Sigmoid colon (tissue), 7 donors: Measurements from ENCODE around the gene NHEJ1. TPM values are rescaled to one million over a fixed set of nuclear protein-coding genes. Genes with fewer than 3 reads are reported as not detected.
"Not testable (repeated sequence)": the region's sequence is repeated elsewhere in the genome, so short reads cannot be mapped to it uniquely, and the experiment has no call there.

Experiments used
- DNase-seq: peaks from one replicate; pipeline ENCODE4 v3.0.0-alpha.2; 2019
- H3K27ac ChIP-seq, 4 donors: fragments of 200-600 bp; sonication (generic); one replicate each; pipeline ENCODE4 v1.5.1; 2016 to 2019; ENCODE audit warnings: mild to moderate bottlenecking in 1 of 4
- H3K27me3 ChIP-seq, 3 donors: fragments of 200-600 bp; sonication (generic); one replicate each; pipeline ENCODE4 v1.5.1; 2019; ENCODE audit warnings: mild to moderate bottlenecking in 1 of 3
- H3K36me3 ChIP-seq, 4 donors: fragments of 200-600 bp; sonication (generic); one replicate each; pipeline ENCODE4 v1.5.1; 2016 to 2019
- H3K4me1 ChIP-seq, 4 donors: fragments of 200-600 bp; sonication (generic); one replicate each; pipeline ENCODE4 v1.5.1; 2017 to 2019
- H3K4me3 ChIP-seq, 4 donors: fragments of 200-600 bp; sonication (generic); one replicate each; pipeline ENCODE4 v1.5.1; 2017 to 2019; ENCODE audit warnings: mild to moderate bottlenecking in 2 of 4, moderate library complexity in 1 of 4
- H3K9me3 ChIP-seq, 4 donors: fragments of 200-600 bp in 3 of 4; sonication (generic) in 3 of 4; one replicate each; pipeline versions ENCODE4 v1.5.1 to v1.6.1; 2013 to 2019
- EP300 ChIP-seq, 4 donors: sonication (generic); formaldehyde crosslinking; IDR thresholded peaks; one replicate each; pipeline ENCODE4 v1.6.1; 2017; ENCODE audit warnings: antibody characterized with exemption in 4 of 4
- POLR2A ChIP-seq, 2 donors: fragments of 450-650 bp; IDR thresholded peaks; one replicate each; pipeline ENCODE4 v1.6.1; 2016; ENCODE audit warnings: antibody characterized with exemption in 2 of 2, mild to moderate bottlenecking in 2 of 2, moderate library complexity in 2 of 2
- POLR2AphosphoS5 ChIP-seq, 4 donors: sonication (generic); formaldehyde crosslinking; IDR thresholded peaks; one replicate each; pipeline ENCODE4 v1.6.1; 2017; ENCODE audit warnings: antibody characterized with exemption in 4 of 4
- WGBS, 2 donors: extraction: QIAGEN DNeasy Blood & Tissue Kit; methylation state at CpG; one replicate each; pipeline ENCODE4 v1.1.7; 2013; 5-methylcytosine and 5-hydroxymethylcytosine counted together
- intact Hi-C: fragments of 100-400 bp; cut with DNase I; formaldehyde crosslinking; loops from one replicate; pipeline ENCODE4 v1.15.1; 2023
- polyA plus RNA-seq, 3 donors: library from polyadenylated mRNA; stranded (reverse); fragments of 200-250 nt; gene quantifications; one replicate each; pipeline ENCODE4 v1.2.3, GENCODE V29; 2013
- total RNA-seq, 4 donors: library from RNA; depleted of rRNA; stranded (reverse); fragments of >200 nt; gene quantifications; one replicate each; pipeline ENCODE4 v1.1.0, GENCODE V29; 2016
- TF ChIP-seq, protein P1 (sequence below), 4 experiments: fragments of 450-650 bp in 3 of 4; fragments of 200-600 bp in 1 of 4; IDR thresholded peaks; one replicate each; pipeline ENCODE4 v1.5.1; 2016 to 2019; ENCODE audit warnings: antibody characterized with exemption in 4 of 4, mild to moderate bottlenecking in 3 of 4, moderate library complexity in 2 of 4
- donor health status: healthy with polysubstance abuse.
- donor health status: Bipolar disorder and iron deficiency.
- donor health status: healthy.

Gene NHEJ1
- total and polyA plus RNA-seq, 7 donors: 15.1 to 60.1 (median 22.5) TPM

DNA sequence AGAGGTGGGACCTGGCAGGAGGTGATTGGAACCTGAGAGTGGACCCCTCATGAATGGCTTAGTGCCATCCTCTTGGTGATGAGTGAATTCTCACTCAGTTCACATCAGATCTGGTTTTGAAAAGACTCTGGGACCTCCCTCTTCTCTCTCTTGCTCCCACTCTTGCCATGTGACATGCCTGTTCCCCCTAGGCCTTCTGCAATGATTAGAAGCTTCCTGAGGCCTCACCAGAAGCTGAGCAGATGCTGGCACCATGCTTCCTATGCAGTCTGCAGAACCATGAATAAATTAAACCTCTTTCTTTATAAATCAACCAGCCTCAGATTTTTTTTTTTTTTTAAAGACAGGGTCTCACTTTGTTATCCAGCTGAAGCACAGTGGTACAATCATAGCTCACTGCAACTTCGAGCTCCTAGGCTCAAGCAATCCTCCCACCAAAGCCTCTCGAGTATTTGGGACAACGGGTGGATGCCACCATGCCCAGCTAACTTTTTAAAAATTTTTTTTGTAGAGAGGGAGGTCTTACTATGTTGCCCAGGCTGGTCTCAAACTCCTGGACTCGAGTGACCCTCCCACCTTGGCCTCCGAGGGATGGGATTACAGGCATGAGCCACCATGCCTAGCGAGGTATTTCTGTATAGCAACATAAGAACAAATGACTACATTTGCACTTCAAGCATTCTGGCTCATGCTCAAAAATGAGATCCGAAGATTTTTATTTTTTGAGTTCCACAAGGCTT lies 44.0 kb upstream of the NHEJ1 start:
- Histone ChIP-seq H3K9me3 (no peaks in the 10 kb centered on the region), H3K27me3 (peaks cover 0 to 4% (median 0%) of the 10 kb centered on the region in 3 donors), H3K36me3 (peaks cover 0 to 19% (median 6%) of the 10 kb centered on the region in 4 donors), H3K27ac (no peak overlapping the region), H3K4me3 (no peak overlapping the region), H3K4me1 (peaks cover 0 to 22% (median 19%) of the 10 kb centered on the region in 4 donors)
- WGBS, 2 donors: 94 to 95% methylated on average over 7 of the region's 7 CpGs
- intact Hi-C loops: no loop called here
- DNase-seq: peak; percentile 36
- TF ChIP-seq POLR2A (IDR thresholded peaks at IDR 0.05): no peak
- TF ChIP-seq POLR2AphosphoS5 (IDR thresholded peaks at IDR 0.05): no peak
- TF ChIP-seq EP300 (IDR thresholded peaks at IDR 0.05): no peak

DNA sequence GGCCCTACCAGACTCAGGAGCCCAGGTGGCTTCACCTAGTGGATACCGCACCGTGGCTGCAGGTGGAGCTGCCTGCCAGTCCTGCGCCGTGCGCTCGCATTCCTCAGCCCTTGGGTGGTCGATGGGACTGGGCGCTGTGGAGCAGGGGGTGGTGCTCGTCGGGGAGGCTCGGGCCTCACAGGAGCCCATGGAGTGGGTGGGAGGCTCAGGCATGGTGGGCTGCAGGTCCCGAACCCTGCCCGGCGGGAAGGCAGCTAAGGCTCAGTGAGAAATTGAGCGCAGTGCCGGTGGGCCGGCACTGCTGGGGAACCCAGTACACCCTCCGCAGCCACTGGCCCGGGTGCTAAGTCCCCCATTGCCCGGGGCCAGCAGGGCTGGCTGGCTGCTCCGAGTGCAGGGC lies 40.7 kb upstream of the NHEJ1 start:
- H3K9me3 ChIP-seq, H3K36me3 ChIP-seq, H3K4me3 ChIP-seq, intact Hi-C loops, H3K4me1 ChIP-seq, H3K27ac ChIP-seq: not testable (repeated sequence)
- peaks cover 0 to 13% (median 0%) of the 10 kb centered on the region in 3 donors for H3K27me3 ChIP-seq
- peak; percentile 36 for DNase-seq
- WGBS, 2 donors: 92 to 93% methylated on average over 21 of the region's 21 CpGs

DNA sequence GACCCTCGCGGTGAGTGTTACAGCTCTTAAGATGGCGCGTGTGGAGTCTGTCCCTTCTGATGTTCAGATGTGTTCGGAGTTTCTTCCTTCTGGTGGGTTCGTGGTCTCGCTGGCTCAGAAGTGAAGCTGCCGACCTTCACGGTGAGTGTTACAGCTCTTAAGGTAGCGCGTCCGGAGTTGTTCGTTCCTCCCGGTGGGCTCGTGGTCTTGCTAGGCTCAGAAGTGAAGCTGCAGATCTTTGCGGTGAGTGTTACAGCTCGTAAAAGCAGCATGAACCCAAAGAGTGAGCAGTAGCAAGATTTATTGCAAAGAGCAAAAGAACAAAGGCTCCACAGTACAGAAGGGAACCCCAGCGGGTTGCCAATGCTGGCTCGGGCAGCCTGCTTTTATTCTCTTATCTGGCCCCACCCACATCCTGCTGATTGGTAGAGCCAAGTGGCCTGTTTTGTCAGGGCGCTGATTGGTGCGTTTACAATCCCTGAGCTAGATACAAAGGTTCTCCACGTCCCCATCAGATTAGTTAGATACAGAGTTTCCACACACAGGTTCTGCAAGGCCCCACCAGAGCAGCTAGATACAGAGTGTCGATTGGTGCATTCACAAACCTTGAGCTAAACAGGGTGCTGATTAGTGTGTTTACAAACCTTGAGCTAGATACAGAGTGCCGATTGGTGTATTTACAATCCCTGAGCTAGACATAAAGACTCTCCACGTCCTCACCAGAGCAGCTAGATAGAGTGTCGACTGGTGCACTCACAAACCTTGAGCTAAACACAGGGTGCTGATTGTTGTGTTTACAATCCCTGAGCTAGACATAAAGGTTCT lies 40.1 kb upstream of the NHEJ1 start:
- peak; percentile 24 for DNase-seq
- peaks cover 0 to 13% (median 0%) of the 10 kb centered on the region in 3 donors for H3K27me3 ChIP-seq
- H3K27ac ChIP-seq, H3K36me3 ChIP-seq, H3K9me3 ChIP-seq, H3K4me3 ChIP-seq, H3K4me1 ChIP-seq, intact Hi-C loops: not testable (repeated sequence)
- WGBS, 2 donors: 72 to 76% methylated on average over 25 of the region's 26 CpGs

GRCh38 chr2:219199470-219200211 lies 39.0 kb upstream of the NHEJ1 start:
- H3K9me3 ChIP-seq: no peaks in the 10 kb centered on the region
- peak; percentile 26 for DNase-seq
- H3K36me3 ChIP-seq: no peaks in the 10 kb centered on the region
- intact Hi-C loops: no loop called here
- TF ChIP-seq POLR2A (IDR thresholded peaks at IDR 0.05): no peak
- TF ChIP-seq, protein P1, sequence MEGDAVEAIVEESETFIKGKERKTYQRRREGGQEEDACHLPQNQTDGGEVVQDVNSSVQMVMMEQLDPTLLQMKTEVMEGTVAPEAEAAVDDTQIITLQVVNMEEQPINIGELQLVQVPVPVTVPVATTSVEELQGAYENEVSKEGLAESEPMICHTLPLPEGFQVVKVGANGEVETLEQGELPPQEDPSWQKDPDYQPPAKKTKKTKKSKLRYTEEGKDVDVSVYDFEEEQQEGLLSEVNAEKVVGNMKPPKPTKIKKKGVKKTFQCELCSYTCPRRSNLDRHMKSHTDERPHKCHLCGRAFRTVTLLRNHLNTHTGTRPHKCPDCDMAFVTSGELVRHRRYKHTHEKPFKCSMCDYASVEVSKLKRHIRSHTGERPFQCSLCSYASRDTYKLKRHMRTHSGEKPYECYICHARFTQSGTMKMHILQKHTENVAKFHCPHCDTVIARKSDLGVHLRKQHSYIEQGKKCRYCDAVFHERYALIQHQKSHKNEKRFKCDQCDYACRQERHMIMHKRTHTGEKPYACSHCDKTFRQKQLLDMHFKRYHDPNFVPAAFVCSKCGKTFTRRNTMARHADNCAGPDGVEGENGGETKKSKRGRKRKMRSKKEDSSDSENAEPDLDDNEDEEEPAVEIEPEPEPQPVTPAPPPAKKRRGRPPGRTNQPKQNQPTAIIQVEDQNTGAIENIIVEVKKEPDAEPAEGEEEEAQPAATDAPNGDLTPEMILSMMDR (IDR thresholded peaks at IDR 0.05): no peak
- TF ChIP-seq EP300 (IDR thresholded peaks at IDR 0.05): no peak
- no peak for TF ChIP-seq POLR2AphosphoS5 (IDR thresholded peaks at IDR 0.05)
- WGBS, 2 donors: 83 to 88% methylated on average over 12 of the region's 12 CpGs
- no peak overlapping the region for H3K27ac ChIP-seq
- H3K27me3 ChIP-seq: peaks cover 0 to 13% (median 0%) of the 10 kb centered on the region in 3 donors
- H3K4me1 ChIP-seq: no peaks in the 10 kb centered on the region
- H3K4me3 ChIP-seq: no peak overlapping the region

DNA sequence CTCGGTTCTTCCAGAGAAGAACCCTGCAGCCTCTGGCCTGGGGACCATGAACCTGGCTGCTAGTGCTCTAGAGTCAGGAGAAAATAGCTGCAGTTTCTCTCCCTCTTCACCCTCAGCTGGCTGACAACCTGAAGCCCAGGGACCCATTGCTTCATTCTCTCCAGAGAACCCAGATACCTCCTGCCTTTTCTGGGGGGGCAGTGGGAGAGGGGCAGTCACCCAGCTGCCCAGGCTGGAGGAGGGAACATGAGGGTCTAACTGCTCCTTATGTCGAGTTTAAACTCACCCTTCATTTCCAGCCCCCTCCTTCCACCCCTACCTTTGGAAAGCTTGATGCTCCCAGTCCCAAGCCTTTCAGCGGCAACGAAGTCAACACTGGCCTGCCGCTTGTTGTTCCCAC lies 38.4 kb upstream of the NHEJ1 start:
- DNase-seq: no peak
- peaks cover 0 to 13% (median 0%) of the 10 kb centered on the region in 3 donors for H3K27me3 ChIP-seq
- no peak for TF ChIP-seq POLR2AphosphoS5 (IDR thresholded peaks at IDR 0.05)
- TF ChIP-seq, protein P1 (IDR thresholded peaks at IDR 0.05): no peak
- no peak for TF ChIP-seq EP300 (IDR thresholded peaks at IDR 0.05)
- no peak for TF ChIP-seq POLR2A (IDR thresholded peaks at IDR 0.05)
- H3K4me1 ChIP-seq: no peaks in the 10 kb centered on the region
- no peak overlapping the region for H3K27ac ChIP-seq
- WGBS, 2 donors: 79 to 89% methylated on average over 5 of the region's 5 CpGs
- intact Hi-C loops: no loop called here
- H3K9me3 ChIP-seq: no peaks in the 10 kb centered on the region
- H3K4me3 ChIP-seq: no peak overlapping the region
- H3K36me3 ChIP-seq: no peaks in the 10 kb centered on the region

DNA sequence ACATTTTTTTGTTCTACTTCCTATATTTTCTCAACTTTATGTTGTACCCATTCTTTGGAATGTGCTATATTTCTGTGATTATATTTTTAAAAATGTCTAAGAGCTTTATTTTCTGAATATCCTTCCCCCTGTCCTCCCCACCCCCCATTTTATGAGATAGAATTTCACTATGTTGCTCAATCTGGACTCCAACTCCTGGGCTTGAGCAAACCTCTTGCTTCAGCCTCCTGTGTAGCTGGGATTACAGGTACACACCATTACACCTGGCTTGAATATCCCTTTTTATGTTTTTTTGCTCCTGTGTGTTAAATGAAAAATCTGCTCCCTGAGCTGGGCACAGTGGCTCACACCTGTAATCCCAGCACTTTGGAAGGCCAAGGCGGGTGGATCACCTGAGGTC lies 36.8 kb upstream of the NHEJ1 start:
- intact Hi-C loops: no loop called here
- H3K4me1 ChIP-seq: no peaks in the 10 kb centered on the region
- TF ChIP-seq POLR2A (IDR thresholded peaks at IDR 0.05): no peak
- TF ChIP-seq, protein P1 (IDR thresholded peaks at IDR 0.05): no peak
- no peak for TF ChIP-seq EP300 (IDR thresholded peaks at IDR 0.05)
- TF ChIP-seq POLR2AphosphoS5 (IDR thresholded peaks at IDR 0.05): no peak
- H3K27me3 ChIP-seq: peaks cover 0 to 13% (median 0%) of the 10 kb centered on the region in 3 donors
- WGBS, 2 donors: 98 to 100% methylated on average over 1 of the region's 1 CpG
- no peak overlapping the region for H3K4me3 ChIP-seq
- H3K9me3 ChIP-seq: no peaks in the 10 kb centered on the region
- no peaks in the 10 kb centered on the region for H3K36me3 ChIP-seq
- H3K27ac ChIP-seq: no peak overlapping the region
- no peak for DNase-seq
